ENCODE measurements around the gene FCRL4.
A peak's percentile ranks its signal among the peaks of the same experiment; 100 is the strongest.

The FCRL4 gene

DNA sequence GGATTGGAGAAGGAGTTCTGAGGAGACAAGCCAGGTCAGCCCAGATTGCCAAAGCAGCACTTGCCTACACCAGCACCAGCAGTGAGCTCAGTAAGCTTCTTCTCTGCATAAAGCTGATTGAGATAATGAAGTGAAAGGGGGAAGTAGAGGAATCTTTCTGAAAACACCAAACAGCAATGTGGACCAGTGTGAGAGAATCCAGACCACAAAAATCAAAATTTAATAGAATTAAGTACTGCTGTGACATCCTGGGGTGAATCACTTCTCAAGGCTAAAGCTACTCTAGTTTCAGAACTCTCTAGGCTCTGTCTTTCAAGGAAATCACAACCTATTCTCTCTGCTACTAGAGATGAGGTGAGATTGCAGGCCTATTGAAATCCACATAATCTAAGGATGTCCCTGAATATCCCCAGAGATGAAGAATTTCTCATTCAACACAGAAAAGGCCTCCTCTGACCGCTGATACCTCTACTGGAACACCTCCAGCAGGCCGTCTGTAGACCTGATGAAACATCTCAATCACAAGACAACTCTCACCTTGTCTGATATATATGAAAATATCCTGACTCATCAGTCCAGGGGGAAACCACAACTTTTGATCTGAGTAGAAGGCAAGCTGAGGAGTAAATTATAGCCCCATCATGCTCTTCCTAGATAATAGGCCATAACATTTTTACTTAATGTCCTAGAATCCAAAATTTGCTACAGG lies at the start of gene FCRL4:
Gene FCRL4, minus strand, starts transcription at position 127 of the 709 bp plus-strand sequence. CDS start 141 bp downstream, outside the sequence.
- no peak for DNase-seq

DNA sequence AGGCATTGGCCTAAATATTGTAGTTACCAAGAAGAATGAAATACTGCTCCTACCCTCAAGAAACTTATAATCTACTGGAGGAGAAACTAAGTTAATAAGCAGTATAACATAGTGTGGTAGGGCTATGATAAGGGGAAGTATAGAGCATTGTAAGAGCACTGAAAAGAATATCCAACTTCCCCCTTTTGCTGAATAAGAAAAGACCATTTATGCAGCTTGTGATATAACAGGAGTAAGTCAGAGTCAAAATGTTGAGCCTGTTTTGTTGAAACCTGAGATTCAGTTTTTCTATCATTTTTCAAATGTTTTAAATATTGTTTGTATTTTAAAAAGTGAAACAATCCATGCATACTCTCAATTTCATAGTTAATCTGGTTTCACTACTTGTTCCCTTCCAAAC lies 48.3 kb upstream of the FCRL4 start:
- no peak for DNase-seq

DNA sequence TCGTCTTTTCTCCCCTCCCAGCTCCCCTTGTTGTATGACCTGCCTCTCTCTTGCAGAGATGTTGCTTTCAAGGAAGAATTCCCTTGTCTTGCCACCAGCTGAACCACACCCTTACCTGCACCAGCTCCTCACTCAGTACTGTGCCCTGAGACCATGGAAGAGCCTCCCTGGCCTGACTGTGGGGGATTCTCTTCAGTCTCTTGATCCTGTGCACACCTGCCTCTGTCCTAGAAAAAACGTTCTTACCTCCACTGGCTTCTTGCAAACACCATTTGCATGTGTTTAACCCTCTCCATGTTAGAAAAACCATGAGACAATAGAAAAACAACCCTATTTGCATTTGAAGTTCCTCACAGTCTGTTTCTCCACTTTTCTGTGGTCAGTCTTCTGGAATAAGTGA lies 43.3 kb upstream of the FCRL4 start:
- no peak for DNase-seq

DNA sequence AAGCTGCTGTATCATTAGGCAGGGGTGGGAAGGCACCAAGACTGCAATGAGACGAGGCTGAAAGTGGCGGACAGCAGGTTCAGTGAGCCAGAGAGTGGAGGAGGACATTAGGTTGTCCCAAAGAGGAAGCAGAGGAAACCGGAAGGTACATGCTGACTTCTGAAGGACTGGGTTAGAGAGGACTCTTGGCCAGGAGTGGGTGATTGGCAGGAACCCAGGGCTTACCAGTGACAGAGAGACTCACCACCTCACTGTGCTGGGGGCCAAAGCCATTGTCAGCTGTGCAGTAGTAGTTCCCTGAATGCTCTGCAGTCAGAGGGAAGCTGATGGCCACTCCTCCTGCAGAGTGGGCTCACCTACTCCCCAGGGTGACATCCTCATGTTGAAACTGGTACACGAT lies 41.9 kb upstream of the FCRL4 start:
- no peak for DNase-seq

DNA sequence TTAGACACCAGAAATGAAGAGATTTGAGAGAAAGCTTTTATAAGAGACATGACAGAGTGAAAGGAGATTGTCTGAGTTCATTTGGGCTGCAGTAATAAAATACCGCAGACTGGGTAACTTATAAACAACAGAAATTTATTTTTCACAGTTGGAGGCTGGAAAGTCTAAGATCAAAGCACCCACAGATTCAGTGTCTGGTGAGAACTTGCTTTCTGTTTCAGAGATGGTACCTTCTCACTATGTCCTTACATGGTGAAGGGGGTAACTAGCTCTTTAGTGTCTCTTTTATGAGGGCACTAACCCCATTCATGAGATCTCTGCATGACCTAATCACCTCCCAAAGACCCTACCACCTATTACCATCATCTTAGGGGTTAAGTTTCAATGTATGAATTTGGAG lies 30.9 kb upstream of the FCRL4 start:
- peak; percentile 33 for DNase-seq

DNA sequence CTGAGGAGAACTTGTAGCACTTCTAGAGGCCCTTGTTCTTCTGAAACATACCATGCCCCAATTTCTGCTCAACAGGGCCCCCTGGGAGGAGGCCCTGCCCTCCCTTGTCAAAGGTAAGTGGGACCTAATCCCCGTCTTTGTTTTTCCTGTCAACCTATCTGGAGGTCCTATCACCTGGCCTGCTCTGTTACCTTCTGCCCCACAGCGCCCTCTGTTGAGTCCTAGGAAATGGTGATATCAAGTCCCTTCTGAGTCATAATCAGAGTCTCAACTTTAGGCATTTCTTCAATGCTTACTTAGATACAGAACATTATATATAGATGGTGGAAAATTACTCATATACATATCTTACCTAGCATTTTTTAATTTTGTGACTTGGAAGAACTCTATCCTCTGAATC lies 28.2 kb upstream of the FCRL4 start:
- DNase-seq = peak; percentile 8

DNA sequence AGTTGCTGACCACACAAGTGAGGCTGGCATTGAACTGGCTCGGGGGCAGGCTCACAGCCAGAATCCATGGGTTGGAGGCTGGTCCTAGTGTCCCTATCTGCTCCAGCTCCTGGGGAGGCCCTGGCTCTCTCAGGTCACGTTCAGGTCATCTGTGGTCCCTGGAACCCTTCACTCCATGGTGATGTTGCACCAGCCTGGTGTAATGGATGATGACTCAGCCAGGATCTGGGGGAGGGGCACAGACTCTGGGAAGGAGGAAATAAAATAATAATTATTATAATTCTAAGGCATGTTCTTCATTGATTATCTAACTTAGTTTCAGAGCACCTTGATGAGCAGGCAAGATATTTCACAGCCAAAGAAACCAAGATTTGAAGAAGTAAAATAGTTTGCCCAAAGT lies 26.6 kb upstream of the FCRL4 start:
- DNase-seq = no peak

DNA sequence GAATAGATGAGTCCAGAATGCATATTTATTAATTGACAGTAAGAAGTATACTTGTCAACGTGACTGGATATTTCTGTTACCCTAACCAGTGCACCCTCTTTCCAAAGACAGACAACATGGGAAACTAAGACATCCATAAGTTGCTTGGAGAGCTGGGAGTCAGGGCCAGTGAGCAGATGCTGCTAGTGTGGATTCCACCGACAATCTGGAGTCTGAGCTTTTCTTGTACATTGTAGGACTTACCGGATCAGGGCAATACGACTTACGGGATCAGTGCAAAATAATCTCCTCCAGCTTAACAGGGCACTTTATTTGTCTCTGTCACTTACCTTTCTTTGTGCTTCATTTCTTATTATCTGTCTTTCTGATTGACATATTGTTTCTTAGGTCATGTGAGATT lies 24.6 kb upstream of the FCRL4 start:
- no peak for DNase-seq

DNA sequence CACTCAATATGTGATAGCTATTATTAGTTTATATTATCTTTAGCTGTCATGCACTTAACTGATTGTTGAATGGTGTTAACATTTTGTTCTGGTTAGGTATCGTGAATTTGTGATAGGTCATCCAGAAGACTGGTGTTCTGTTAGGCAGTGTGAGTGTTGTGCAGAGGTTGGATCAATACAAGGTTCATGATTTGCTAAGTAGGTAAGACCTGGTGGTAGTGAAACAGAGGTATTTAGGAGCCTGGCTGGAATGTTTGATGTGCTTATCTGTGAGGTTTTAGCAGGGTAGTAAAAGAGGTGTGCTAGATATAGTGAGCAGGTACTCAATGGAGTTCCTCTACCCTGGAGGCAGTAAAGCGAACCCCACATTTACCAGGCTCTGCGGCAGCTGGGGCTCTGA lies 20.3 kb upstream of the FCRL4 start:
- no peak for DNase-seq

DNA sequence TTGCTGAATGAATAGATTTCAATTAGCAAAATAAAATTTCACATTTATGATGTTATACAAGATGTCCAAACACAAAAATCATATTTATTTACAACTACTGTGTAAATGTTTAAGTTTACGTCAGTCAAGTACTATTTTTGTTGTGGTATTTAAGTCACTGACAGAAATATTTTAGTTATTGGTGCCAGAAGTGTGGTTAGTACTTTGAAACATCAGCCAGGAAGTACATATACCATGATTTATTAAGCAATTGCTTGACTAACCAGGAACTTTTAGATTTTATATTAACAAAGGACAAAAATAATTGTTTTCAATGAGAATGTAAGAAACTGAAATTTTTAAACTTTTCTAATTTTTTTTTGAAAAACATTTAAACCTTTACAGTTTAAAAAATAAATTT lies 2.4 kb upstream of the FCRL4 start:
- no peak for DNase-seq

DNA sequence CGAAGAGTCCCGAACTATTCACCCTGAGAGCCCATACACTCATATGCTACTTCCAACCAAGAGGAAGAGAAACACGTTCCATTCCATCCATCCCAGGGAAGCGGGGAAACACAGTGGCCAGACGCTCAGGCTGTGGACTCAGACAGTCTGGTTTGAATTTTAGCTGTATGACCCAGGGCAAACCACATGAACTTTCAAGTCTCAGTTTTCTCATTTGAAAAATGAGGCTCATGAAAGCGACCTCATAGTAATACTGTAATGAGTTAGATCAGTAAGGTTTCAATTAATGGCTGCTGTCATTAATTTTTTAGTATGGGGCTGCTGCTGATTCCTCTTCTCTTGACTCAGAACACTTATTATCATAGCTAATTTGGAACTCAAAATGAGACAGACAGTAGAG lies 1.5 kb downstream of the FCRL4 start:
- no peak for DNase-seq

DNA sequence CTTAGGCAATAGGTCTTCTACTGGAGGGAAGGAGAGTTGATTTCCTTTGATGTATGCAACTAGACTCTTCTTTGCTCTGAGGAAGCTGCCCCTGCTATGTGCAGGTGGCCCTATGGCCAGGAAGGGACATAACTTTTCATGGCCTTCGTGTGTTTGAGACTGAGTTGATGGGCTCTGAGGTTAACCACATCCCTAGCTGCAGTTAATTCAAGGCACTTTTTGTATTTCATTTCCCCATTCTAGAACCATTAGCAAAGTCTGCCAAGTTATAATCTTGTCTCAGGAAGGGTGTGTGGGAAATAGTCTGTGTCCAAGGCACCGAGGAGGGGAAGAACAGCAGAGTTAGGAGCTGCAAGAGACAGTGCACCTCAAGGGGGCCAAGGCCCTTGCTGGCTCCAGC lies 2.5 kb downstream of the FCRL4 start:
- no peak for DNase-seq

DNA sequence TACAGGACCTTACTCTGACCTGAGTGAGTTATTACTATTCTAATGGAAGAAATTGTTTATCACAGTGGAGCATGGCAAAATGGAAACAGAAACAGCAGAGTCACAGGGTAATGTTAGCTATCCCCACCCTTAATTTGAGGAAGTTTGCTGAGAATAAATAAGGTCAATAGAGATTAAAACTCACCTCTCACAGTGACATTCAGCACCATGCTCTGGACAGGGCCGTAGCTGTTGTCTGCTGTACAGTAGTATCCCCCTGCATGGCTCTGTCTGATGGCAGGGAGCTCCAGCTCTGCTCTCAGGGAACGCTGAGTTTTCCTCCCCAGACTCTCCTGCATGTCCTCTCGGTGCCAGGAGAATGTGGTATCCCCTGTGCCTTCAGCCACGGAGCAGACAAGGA lies 11.9 kb downstream of the FCRL4 start:
- DNase-seq = no peak

DNA sequence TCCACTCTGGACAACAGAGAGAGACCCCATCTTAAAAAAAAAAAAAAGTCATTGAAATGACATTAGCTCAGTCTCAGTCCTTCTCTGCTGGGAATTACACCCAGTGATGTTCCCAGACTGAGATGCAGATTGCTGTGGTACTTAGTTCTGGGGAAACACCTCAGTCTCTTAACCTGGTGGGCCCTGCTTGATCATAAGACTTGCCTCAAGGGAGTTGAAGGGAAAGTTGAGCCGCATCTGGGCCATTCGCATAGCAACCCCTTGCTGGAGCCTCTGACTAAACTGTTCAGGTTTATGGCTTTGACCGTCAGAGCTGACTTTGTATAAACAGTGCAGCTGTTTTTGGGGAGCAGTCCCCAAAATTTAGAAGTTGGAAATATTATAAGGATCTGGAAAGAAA lies 13.4 kb downstream of the FCRL4 start:
- DNase-seq = no peak

DNA sequence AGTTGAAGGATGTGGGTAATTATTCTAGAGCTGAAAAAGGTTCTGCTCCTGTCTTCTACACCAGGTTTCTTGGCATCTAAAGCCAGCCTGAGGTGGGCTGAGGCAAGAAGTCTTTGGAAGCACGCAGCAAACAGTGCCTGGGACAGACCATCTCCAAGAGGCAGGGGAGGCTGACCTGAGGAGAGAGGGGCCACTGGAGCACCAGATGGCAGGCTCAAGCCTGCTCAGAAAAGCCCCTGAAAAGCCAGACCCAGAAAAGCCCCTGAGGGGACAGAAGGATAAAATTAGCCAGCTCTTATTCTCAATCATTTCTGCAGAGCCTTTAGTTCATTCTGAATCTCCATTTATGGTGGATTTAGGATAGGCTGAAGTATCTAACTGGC lies 17.1 kb downstream of the FCRL4 start:
- DNase-seq = no peak

DNA sequence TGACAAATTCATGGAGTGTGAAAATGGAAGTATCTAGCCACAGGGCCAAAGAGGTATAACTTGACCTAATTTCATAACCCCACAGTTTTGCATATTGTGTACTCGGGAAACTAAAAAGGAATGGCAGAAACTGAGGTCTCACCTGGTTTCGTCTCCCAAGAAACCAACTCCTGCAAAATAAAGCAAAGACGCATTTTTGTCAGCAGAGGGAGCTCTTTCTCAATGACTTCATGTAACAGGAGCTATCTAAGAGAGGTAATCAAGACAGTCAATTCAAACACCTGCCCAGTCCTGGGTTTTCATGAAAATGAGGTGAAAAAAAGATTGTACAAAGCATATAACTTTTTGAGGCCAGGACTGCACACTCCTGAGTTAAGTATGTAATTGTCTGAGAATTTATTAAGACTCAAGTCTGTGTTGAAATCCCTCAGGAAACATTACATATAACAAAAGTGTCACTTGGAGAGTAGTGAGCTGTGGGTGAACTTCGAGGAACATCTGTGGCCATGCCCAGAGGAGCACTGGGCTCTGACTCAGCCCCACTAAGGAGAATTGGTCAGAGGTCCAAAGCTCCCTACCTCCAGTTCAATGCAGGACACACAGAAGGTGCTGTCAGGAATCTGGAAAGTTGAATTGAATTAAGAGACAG lies 17.6 kb downstream of the FCRL4 start:
- DNase-seq = peak; percentile 56

DNA sequence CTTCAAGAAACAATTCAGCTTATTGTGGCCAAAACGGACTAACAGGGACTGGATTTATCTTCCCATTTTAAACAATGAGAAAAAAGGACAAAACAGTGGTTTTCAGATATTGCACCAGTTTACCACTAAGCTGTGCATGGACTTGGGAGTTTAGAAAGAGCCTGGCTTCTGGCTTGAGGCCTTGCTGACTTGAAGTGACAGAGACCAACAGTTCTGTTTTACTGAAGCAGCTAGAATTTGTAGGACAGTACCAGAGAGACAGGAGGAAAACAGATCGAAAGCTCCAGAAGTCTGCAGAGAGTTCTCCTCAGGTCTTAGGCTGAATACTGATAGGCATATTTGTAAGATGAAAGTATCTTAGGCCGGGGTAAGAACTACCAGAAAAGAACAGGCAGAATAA lies 20.5 kb downstream of the FCRL4 start:
- DNase-seq = no peak

DNA sequence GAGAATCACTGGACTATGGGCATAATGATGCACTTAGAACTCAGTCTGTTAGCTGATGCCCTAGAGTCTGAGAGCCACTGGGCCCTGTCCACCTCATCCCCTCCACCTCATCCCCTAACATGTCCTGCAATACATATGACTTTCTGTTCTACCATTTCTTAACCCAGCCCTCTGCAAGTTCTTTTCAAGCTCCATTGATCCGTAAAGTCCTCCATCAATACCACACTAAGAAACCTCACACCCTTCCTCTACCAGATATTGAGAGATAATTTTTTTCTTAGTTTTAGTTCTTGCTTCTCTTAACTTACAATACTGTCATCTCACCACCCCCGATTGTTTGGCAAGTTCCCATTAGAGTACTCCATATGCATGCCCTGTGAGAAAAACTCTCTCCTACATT lies 22.1 kb downstream of the FCRL4 start:
- DNase-seq = no peak

DNA sequence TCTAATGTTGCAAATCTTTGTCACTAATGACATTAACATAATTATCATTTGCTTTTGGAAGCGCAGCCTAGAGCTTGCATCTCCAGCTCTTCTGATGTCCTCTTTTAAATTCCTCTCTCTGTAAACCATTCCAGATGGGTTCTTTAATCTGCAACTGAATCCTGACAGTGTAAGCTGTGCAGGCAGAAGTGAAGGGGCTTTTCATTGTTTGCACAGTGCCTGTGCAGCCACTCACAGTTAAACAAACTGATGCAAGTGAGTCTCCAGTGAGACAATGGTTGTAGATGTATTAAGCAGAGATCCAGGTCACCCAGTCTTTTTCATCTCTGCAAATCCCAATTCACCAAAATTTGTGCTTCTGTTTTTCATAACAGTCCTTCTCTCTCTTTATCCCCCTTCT lies 23.0 kb downstream of the FCRL4 start:
- no peak for DNase-seq

DNA sequence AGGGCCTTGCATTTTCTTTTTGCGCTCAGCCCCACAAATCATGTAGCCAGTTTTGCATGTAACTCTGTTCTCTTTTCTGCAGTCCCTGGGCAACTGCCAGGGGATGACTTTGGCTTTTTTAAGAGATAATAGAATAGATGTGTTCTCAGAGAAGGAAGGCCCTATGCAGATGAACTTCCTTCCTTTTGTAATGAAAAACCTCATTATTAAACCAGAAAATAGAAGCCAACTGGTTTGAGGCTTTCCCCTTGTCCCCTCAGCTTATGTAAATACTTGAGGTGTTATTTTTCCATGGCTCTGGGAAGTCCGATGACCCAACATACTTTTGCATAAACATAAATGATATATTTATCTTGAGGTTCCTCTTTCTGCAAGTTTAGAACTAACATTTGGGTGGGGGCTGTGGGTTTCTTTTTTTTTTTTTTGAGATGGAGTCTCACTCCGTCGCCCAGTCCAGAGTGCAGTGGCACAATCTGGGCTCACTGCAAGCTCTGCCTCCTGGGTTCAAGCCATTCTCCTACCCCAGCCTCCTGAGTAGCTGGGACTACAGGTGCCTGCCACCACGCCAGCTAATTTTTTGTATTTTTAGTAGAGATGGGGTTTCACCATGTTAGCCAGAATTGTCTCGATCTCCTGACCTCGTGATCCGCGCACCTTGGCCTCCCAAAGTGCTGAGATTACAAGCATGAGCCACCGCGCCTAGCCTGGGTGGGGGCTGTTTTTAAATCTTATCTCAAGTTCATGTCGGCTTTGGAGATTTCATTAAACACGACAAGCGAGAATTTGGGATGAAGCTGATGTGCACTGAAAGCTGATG lies 31.2 kb downstream of the FCRL4 start:
- no peak for DNase-seq

DNA sequence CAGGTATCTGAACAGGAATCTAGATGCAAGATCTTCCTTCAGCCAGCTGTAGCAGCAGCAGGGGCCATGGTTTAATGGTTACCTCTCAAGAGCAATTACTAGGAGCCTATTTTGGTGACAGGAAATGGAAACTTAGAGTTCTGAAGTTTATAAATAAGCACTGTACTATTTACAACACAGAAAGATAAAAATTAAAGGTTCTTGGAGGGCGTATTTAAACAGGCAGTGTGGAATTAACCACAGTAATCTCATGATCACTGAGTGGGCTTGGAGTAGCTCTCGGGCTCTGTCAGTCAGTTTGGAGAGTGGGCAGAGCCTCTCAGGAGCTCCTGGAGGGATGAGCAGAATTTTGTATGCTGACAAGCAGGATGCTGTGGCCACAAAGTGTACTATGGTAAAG lies 35.4 kb downstream of the FCRL4 start:
- DNase-seq = no peak

DNA sequence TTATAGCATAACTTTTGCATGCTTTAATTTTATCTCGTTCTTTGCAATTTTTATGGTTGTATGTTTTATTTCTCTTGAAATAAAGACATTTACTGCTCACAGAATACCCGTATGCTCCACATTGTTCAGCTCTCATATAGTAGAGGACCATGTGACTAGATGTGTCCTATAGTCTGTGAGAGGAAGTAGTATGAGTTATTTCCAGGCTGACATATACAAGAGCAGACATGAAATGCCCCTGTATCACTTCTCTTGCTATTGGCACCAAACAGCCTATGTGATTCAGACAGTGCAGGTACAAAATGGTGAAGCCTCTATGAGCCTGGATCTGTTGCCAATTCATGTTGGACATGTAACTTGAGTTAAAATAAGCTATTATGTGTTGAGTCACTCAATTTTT lies 39.8 kb downstream of the FCRL4 start:
- no peak for DNase-seq

DNA sequence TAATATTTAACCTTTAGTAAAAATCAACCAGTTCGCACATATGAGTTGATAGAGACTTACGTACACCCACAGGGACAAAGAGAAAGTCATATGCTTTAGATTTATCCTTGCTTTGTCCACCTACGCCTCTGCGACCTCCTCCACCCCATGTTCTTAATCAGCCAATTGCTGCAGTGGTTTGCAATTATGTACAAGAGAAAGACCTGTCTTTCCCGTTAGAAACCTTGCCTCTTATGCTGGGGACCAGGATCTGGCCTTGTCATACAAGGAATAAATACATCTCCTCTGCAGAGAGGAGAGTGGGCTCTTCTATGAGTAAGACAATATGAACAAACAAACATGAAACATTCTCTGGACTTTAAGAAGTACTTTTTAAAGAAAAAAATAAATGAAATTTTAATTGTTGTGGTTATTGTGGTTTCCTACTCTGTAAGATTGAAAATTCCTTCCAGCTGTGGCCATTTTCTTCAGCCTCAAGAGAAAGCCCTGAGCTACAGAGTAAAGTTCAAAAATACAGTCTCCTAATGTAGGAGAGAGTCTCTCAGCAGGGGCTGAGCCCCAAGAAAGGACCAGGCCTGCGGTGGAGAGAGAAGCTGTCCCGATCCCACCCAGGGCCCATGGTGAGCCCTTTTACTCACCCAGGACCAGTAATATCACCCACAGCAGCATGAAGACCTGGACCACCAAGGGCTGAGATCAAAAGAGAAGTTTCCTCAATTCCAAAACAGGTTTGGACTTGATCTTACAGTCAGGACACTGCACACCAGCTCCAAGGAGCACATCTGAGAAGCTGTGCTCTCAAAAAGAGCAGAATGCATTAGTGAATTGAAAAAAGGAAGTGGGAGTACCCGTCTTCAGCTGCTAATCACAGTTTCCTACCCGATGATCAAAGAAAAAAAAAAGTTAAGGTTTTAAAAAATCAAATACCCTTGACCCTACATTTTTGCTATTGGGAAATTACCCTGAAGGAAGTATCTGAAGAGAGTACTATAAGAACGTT lies 45.9 kb downstream of the FCRL4 start, which contains the start of gene FCRL5:
Gene FCRL5, minus strand, starts transcription at position 822 of the 1,000 bp plus-strand sequence. Its CDS starts 153 bp downstream, at position 669.
- DNase-seq = no peak
